ENCODE data around the gene CPVL.

CPVL gene

GRCh38 chr7:28984631-28985030 is 161.7 kb downstream of the CPVL start:
- no peak overlapping the region for H3K4me3 ChIP-seq (ENCODE audit: low read depth, low read length)
- TF ChIP-seq, protein P1, sequence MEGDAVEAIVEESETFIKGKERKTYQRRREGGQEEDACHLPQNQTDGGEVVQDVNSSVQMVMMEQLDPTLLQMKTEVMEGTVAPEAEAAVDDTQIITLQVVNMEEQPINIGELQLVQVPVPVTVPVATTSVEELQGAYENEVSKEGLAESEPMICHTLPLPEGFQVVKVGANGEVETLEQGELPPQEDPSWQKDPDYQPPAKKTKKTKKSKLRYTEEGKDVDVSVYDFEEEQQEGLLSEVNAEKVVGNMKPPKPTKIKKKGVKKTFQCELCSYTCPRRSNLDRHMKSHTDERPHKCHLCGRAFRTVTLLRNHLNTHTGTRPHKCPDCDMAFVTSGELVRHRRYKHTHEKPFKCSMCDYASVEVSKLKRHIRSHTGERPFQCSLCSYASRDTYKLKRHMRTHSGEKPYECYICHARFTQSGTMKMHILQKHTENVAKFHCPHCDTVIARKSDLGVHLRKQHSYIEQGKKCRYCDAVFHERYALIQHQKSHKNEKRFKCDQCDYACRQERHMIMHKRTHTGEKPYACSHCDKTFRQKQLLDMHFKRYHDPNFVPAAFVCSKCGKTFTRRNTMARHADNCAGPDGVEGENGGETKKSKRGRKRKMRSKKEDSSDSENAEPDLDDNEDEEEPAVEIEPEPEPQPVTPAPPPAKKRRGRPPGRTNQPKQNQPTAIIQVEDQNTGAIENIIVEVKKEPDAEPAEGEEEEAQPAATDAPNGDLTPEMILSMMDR (conservative IDR thresholded peaks at IDR 0.05; ENCODE audit: low read depth, low read length), result peak; percentile 2
- DNase-seq (ENCODE audit: low read depth), result peak; percentile 87

DNA sequence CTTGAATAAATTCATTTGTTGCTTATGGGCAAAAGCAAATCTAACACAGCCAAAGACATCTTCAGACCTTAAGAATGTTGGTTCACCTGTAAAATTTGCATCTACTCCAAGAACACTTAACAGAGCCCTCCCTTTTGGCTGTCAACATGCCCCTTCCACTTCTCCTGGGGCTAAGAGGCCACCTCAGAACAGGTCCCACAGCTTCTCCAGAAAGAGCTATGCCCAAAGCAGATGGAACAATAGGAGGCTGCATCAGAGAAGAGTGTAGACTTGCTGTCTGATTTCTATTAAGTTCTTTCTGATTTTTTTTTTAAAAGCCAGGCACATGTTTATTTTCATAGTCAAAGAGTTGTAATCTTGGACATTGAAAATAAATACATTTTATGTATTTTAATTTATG is 162.1 kb downstream of the CPVL start:
- TF ChIP-seq, protein P1 (conservative IDR thresholded peaks at IDR 0.05; ENCODE audit: low read depth, low read length), result no peak
- no peak overlapping the region for H3K4me3 ChIP-seq (ENCODE audit: low read depth, low read length)
- no peak for DNase-seq (ENCODE audit: low read depth)

DNA sequence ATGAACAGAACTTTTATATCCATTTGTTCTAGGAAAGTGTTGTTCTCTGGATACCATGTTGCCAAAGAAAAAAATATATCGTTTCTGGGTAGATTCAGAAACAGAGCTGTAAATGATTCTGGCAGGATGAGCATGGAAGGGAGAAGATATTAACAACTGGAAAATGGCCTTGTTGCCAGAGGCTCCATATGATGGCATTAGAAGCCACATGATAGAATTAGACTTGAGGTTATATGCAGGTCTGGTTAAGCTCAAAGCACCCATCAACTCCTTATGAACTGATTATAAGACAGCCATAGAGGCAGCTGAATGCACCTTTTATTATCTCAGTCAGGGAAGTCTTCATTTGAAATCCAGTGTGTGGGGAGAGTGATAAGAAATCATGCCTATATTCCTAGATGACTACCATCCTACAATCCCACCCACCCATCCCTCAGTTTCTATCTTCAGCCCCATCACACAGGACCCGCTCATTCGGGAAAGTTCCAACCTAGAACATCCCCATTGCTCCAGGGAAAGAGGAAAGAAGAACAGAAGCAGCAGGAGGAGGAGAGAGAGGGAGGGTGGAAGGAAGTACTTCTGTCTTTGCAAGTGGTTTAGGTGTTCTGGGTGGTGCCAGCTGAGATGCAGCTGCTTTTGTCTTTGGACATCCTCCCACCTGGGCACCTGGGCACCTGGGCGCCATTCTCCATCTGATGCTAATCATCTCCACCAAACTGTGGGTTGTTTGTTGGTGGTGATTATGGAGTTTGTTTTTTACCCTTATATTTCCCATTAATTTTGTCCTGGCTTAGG is 162.7 kb downstream of the CPVL start:
- H3K4me3 ChIP-seq (ENCODE audit: low read depth, low read length), result no peak overlapping the region
- no peak for DNase-seq (ENCODE audit: low read depth)
- TF ChIP-seq, protein P1 (conservative IDR thresholded peaks at IDR 0.05; ENCODE audit: low read depth, low read length), result no peak

- TF ChIP-seq, protein P1 (conservative IDR thresholded peaks at IDR 0.05; ENCODE audit: low read depth, low read length), result no peak
- no peak for DNase-seq (ENCODE audit: low read depth)
- H3K4me3 ChIP-seq (ENCODE audit: low read depth, low read length), result no peak overlapping the region
Observed at GRCh38 chr7:28981161-28981465, 165.2 kb downstream of the CPVL start.

DNA sequence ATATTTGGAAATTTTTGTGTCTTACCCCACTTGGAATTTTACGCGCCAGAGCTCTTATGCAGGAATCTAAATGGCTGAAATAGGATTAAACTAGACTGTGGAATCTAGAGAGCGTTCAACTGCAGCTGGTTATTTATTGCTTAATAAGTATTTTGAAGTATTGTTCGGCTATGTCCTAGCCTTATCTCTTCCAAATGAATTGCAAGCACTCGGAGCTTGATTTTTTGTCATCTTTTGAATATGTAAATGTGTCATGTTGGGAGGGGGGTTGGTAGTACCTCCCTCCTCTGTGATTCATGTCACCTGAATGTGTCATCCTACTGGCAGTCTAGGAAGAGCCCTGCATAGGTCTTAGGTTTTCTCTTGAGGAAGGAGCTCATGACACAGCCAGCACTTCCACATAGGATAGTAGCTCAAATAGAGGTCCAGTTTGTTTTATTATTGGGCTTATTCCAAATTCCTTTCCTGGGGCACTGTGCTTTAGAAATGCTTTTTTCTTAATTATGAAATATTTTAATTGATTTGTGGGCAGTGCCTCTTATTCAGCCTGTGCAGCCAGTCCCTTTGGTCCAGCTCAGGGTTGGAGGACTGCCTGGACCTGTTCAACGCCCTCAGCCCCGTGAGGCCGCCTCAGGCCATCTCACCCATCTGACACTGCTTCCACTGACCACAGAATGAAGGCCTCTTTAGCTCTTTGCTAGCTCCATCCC is 165.7 kb downstream of the CPVL start:
- H3K4me3 ChIP-seq (ENCODE audit: low read depth, low read length), result no peak overlapping the region
- no peak for DNase-seq (ENCODE audit: low read depth)

DNA sequence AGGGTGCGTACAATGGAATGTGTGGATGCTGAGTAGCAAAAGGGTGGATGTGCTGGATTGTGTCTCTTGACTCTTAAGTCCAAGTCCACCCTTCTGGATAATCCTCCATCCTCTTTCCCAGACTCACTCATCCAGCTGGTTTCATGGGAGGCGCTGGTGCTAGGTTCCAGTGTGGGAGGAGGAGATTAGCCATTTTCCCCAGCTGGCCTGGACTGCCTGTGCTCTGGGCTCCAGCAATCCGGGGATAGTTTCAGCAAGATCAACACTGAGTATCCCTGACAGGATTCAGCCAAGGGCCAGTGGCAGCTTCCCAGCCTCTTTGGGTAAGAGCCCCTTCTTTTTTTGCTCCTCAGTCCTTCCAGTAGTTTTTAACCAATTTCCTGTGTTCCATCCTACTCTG is 166.6 kb downstream of the CPVL start:
- no peak for DNase-seq (ENCODE audit: low read depth)
- TF ChIP-seq, protein P1 (conservative IDR thresholded peaks at IDR 0.05; ENCODE audit: low read depth, low read length), result no peak
- H3K4me3 ChIP-seq (ENCODE audit: low read depth, low read length), result no peak overlapping the region

More for the DNA sequence above, 165.7 kb downstream of the CPVL start:
- TF ChIP-seq, protein P1 (conservative IDR thresholded peaks at IDR 0.05; ENCODE audit: low read depth, low read length), result no peak
